ENCODE measurements around the gene DDAH1. TPM values are rescaled to one million over a fixed set of nuclear protein-coding genes. Genes with fewer than 3 reads are reported as not detected.

The DDAH1 gene
- total and polyA plus RNA-seq, 2 of the 4 experiments (the other 2 are of a cell fraction): 78.0 to 94.5 TPM

- Histone ChIP-seq H3K4ac (ENCODE audit: low read depth, low read length) (no peak overlapping the region), H2AK9ac (replicated peaks; ENCODE audit: low read depth, low read length, poor library complexity) (no peak overlapping the region), H3K9ac (ENCODE audit: low read depth, low read length) (no peak overlapping the region), H3K18ac (ENCODE audit: low read depth, low read length) (no peak overlapping the region), H3K9me1 (ENCODE audit: insufficient read depth, low read length) (peaks cover 8% of the 10 kb centered on the region), H2BK15ac (ENCODE audit: low read depth, low read length) (no peak overlapping the region), H3K79me1 (ENCODE audit: low read depth in 1 of 2, low read length in 2 of 2) (peaks cover 32 to 64% of the 10 kb centered on the region in 2 experiments), H3K23ac (ENCODE audit: low read depth, low read length) (no peak overlapping the region), H3K56ac (ENCODE audit: extremely low read depth, insufficient read depth, low read length) (no peak overlapping the region), H3K36me3 (ENCODE audit: control insufficient read depth, insufficient read depth, low read length) (peaks cover 4% of the 10 kb centered on the region; the same call in 1 of the 2 replicates), H4K20me1 (ENCODE audit: insufficient read depth, low read length) (0 out of 2 replicates have a peak, but pooled peaks cover 3% of the 10 kb centered on the region), H2BK20ac (ENCODE audit: low read depth, low read length) (no peak overlapping the region), H4K5ac (ENCODE audit: low read depth, low read length) (no peak overlapping the region), H3K4me1 (ENCODE audit: control insufficient read depth, insufficient read depth, low read length) (no peaks in the 10 kb centered on the region; the same call in 1 of the 2 replicates), H4K8ac (ENCODE audit: low read depth in 2 of 2, low read length in 2 of 2) (no peak overlapping the region), H3K9me3 (ENCODE audit: control insufficient read depth, insufficient read depth, low read length) (no peaks in the 10 kb centered on the region), H3K4me2 (ENCODE audit: low read depth, low read length) (no peak overlapping the region), H2AFZ (replicated peaks; ENCODE audit: low read length, poor library complexity) (no peak overlapping the region), H2AK5ac (ENCODE audit: low read depth, low read length) (no peak overlapping the region), H2BK5ac (ENCODE audit: low read depth, low read length, poor library complexity, severe bottlenecking) (no peak overlapping the region), H3K27me3 (ENCODE audit: control insufficient read depth, insufficient read depth, low read length) (no peaks in the 10 kb centered on the region), H3K14ac (replicated peaks; ENCODE audit: low read depth, low read length) (no peak overlapping the region), H4K91ac (ENCODE audit: insufficient read depth, low read depth, low read length) (no peak overlapping the region), H3K27ac (ENCODE audit: insufficient read depth, low read length) (no peak overlapping the region), H3K4me3 (ENCODE audit: insufficient read depth, low read depth, low read length) (no peak overlapping the region), H2BK120ac (ENCODE audit: low read depth, low read length) (no peak overlapping the region)
- dilution Hi-C loops (cut with HindIII; ENCODE audit: low sequenced_read_pairs, unreplicated experiment) (no loop called here), intact Hi-C loops (cut with micrococcal nuclease) (no loop called here), in situ Hi-C loops (cut with MboI; ENCODE audit: low sequenced_read_pairs) (no loop called here)
- no peak for TF ChIP-seq RFX5 (IDR thresholded peaks at IDR 0.05; ENCODE audit: low read depth, low read length)
- no peak for TF ChIP-seq SMC3 (IDR thresholded peaks at IDR 0.05; ENCODE audit: low read depth, low read length)
- no peak for TF ChIP-seq CEBPB (IDR thresholded peaks at IDR 0.05; ENCODE audit: low read depth, low read length)
- TF ChIP-seq MAFK (IDR thresholded peaks at IDR 0.05; ENCODE audit: low read depth, low read length): no peak
- ChIA-PET POLR2A (ENCODE audit: unreplicated experiment) (interaction anchor here (0.9 kb wide), 1 partner anchor 12 kb away, joined by 4 read pairs; no protein-coding TSS in a partner anchor), CTCF (interaction anchor here (0.5 kb wide), 1 partner anchor 276 kb away, joined by 3 read pairs; no protein-coding TSS in a partner anchor)
- WGBS, 2 experiments (ENCODE audit: extremely low coverage in 2 of 2, insufficient read length in 1 of 2): no CpG with 5 or more reads among the region's 1 CpG
- no peak for ATAC-seq (ENCODE audit: low read depth)
- no peak for DNase-seq
- no TSS peak for BruUV-seq (replicated peaks)
Measured at GRCh38 chr1:85479491-85479890, 14.5 kb upstream of the DDAH1 start.
